AG09309 (cell line): Measurements from ENCODE around the gene C17orf58.
A peak's percentile ranks its signal among the peaks of the same experiment; 100 is the strongest.
"Not testable (repeated sequence)": the region's sequence is repeated elsewhere in the genome, so short reads cannot be mapped to it uniquely, and the experiment has no call there.

Experiments used
- DNase-seq: peaks from one replicate; pipeline ENCODE4 v3.0.0-alpha.2; 2010; ENCODE audit warnings: low read depth
- H3K4me3 ChIP-seq: 2 replicates; pipeline ENCODE4 v1.5.1; 2011; ENCODE audit warnings: mild to moderate bottlenecking, low read depth, low read length, moderate library complexity; ENCODE audit not compliant: control insufficient read depth
- CTCF ChIP-seq: IDR thresholded peaks from 2 replicates; pipeline ENCODE4 v1.5.1; 2011; ENCODE audit warnings: mild to moderate bottlenecking, low read depth, low read length, inconsistent platforms; ENCODE audit not compliant: insufficient read depth, control insufficient read depth; ENCODE audit errors: missing control alignments

The C17orf58 gene

DNA sequence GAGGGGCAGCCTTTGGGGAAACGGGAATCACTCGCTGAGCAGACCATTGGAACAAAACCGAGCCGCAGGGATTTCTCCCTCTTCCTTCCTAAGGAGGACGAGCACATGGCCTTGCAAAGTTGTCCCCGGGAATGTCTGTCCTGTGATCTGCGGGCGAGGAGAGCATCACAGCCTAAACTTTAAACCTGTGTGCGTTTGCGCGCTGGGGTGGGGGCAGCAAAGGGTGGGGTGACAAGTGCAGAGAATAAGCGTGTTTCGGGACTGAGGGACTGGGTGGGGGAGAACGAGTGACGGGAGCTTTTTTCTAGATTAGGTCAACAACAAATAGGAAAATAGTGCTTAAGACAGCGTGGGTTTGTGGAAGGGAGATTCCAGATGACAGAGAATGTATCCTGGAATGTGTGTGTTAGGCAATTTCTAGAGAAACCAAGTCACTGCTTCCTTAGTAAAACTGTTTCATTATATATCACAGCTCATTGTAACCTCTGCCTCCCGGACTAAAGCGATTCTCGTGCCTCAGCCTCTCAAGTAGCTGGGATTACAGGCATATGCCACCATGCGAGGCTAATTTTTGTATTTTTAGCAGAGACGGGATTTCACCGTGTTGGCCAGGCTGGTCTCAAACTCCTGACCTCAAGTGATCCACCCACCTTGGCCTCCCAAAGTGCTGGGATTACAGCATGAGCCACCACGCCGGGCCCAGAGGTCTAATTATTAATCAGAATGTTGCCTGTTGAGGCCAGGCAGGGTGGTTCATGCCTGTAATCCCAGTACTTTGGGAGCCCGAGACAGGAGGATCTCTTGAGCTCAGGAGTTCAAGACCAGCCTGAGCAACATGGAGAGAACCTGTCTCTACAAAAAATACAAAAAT is at the start of gene C17orf58:
C17orf58 (minus strand) TSS at position 169 of the 871 bp plus-strand sequence. CDS start 271 bp downstream, outside the sequence.
- DNase-seq, result not testable (repeated sequence)
- H3K4me3 ChIP-seq, result peak within 1 kb of the TSS; percentile 46

- TF ChIP-seq CTCF, result no peak
- no peak for DNase-seq
Measured at GRCh38 chr17:68036304-68037147, 40.3 kb upstream of the C17orf58 start.

GRCh38 chr17:68035523-68036303 is 39.4 kb upstream of the C17orf58 start, which contains the start of gene KPNA2:
Gene KPNA2, plus strand, starts transcription at chr17:68035735. Its CDS starts 1,398 bp downstream, at chr17:68037133.
- peak within 1 kb of the TSS; percentile 87 for H3K4me3 ChIP-seq
- no peak for TF ChIP-seq CTCF
- peak; percentile 92 for DNase-seq

More at GRCh38 chr17:68036304-68037147, 40.3 kb upstream of the C17orf58 start:
- peak overlapping the region; percentile 87 for H3K4me3 ChIP-seq

- peak overlapping the region; percentile 10 for H3K4me3 ChIP-seq
- no peak for DNase-seq
Measured at GRCh38 chr17:68035131-68035522, 38.9 kb upstream of the C17orf58 start.

GRCh38 chr17:68034452-68034776 is 38.1 kb upstream of the C17orf58 start:
- H3K4me3 ChIP-seq, result no peak overlapping the region
- no peak for TF ChIP-seq CTCF
- DNase-seq, result no peak

More at GRCh38 chr17:68035131-68035522, 38.9 kb upstream of the C17orf58 start:
- TF ChIP-seq CTCF, result no peak

DNA sequence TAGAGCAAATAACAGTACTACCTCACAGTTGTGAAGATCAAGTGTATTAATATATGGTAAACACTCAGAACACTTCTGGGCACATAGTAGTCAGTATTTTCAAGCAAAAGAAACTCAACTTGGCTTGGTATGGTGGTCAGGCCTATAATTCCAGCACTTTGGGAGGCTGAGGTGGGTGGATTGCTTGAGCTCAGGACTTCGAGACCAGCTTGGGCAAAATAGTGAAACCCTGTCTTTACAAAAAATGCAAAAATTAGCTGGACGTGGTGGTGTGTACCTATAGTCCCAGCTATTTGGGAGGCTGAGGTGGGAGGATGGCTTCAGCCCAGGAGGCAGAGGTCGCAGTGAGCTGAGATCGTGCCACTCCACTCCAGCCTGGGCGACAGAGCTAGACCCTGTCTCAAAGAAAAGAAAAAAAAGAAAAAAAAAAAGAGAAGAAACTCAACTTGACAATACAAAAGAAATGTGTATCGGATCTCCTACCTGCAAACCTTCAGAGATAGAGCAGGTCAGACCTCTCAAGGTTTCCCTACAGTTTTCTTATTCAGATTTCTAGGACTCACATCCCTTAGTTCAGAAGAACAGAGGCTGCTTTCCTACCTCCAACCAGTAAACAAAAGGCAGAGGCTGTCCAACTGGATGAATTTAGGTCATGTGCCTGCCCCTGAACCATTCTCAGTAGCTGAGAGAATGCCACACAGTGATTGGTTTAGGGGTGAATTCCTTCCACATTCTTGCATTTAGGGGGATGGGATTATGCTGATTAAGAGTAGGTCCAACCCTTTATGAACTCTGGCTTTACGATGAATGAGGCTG is 37.6 kb upstream of the C17orf58 start:
- H3K4me3 ChIP-seq, result no peak overlapping the region
- DNase-seq, result no peak
- no peak for TF ChIP-seq CTCF
